HG03103 (cell line): Measurements from ENCODE around the gene METTL8.

Source experiments
- ATAC-seq: cut with Tn5 transposase; IDR thresholded peaks from one replicate; pipeline ENCODE4 v1.9.1; 2021; ENCODE audit warnings: low read depth; ENCODE audit not compliant: unreplicated experiment

The METTL8 gene, protein sequence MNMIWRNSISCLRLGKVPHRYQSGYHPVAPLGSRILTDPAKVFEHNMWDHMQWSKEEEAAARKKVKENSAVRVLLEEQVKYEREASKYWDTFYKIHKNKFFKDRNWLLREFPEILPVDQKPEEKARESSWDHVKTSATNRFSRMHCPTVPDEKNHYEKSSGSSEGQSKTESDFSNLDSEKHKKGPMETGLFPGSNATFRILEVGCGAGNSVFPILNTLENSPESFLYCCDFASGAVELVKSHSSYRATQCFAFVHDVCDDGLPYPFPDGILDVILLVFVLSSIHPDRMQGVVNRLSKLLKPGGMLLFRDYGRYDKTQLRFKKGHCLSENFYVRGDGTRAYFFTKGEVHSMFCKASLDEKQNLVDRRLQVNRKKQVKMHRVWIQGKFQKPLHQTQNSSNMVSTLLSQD

DNA sequence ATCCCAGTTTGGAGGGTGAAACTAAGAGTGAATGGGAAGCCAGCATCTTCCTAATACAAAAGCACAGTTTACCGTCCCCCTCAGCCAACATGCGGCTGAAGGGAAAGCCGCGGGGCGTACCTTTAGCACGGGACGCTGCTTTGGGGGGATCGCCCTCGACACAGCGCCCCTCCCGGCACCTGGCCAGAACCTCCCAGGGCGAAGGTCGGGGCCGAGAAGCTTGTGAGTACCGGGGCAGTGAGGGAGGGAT is at the start of gene METTL8:
Gene METTL8, minus strand, starts transcription at position 228 of the 250 bp plus-strand sequence. CDS start 41,805 bp downstream, outside the sequence.
- no peak for ATAC-seq

DNA sequence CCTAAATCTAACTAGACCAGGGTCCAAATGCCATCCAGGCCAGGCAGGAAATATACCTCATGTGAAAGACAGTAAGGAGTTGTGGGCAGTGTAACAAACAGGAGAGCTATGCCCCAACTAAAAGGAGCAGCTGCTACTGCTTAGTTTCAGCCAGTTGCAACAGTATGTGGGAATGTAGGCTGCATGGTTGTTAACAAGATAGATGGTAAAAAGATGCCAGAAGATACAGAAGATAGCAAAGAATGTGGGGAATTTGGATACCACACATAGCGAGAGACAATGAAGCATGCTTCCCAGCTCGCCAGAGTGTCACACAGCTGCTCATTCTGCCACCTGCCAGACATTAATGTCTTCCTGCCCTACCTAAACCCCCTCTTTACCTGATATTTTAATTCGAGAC is 49.1 kb upstream of the METTL8 start:
- no peak for ATAC-seq

DNA sequence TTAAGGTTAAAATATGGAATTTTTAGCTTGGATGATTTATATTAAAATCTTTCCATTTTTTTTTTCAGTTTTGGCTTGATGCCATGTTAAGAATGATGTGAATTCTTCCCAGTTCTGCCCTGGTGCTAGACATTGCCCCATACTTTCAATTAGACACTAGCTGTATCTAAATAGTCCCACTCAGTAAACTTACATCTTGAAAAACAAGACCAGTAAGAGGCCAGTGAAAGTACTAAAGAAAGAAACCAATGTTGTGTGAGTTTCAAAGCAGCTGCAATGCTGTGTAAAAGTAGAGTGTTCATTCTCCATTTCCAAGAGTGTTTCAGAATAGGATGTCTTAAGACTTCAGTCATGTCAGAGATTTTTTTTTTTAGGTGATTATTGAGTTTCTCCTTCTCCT is 48.5 kb upstream of the METTL8 start:
- ATAC-seq: no peak

DNA sequence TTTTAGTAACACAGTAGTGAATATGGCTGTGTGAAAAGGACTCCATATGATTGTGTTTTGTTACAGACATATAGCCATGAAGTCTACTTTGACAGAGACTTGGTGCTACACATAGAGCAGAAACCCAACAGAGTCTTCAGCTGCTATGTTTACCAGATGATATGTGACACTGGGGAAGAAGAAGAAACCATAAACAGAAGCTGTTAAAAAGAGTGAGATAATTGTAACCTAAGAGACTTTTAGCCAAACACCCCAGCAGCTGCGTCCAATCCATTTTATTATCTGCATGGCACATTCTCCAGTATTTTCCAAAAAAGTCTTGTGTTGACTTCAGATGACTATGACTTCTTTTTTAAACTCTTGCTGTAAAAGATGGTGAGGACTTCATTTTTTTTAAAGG is 47.1 kb upstream of the METTL8 start:
- ATAC-seq: no peak

DNA sequence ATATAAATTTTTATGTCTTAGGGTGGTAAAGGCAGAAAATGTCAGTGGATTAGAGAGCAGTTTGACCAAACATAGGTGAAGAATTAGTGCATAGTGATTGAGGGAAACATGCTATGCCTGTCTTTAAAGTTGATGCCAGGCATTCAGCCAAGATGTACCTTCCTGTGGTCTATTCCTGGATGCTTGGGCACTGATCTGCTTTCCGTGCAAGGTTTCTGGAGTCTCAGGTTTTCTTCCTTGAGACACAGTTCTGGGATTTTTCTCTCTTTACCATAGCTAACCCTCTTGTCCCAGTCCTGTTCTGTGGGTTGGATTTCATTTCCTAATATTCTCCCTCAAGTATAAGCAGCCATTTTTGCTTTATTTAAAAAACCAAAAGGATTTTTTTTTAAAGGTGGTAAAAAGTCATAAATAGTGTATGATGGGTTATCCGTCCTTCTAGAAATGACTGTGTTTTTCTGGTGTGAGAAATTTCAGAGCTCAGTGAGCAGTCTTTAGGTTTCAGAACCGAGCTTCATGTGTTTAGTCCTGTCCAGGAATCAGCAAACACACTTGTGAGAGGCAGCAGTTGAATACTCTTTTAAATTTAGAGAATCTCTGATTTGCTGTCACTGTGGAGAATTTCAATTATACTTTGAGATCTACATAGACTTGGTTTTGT is 45.5 kb upstream of the METTL8 start:
- ATAC-seq: no peak

DNA sequence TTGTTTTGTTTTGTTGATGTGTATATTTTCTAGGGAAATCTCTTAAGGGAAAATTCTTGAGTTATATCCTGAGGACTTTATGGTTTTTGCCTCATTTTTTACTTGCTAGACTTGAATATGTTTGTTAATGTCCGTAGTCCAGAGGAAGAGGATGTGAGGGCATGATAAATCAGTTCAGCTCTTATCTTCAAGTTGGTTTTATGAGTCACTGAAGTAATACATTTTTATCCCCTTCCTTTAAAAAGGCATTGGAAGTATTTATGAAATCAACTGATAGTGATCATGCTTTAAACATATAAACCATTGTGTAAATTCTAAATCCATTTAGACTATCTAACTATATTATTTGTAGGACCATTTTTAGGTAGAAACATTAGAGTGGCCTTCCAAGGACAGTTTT is 44.6 kb upstream of the METTL8 start:
- no peak for ATAC-seq

DNA sequence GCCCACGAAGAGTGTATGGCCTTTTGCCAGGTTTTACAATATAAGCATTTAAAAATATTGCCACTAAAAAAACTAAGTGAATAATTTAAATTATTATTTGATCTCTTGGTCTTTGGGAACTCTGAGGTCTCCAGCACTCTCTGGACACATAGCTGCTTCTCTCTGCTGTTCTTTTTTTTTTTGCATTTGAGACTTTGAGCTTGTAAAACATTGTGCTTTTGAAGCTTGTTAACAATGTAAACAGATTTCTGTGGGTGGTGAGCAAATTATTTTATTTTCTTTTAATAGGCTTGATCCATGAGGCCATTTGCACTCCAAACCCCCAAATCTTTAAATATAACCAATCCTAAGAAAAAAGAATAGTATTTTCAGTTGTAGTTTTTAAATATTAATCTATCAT is 42.2 kb upstream of the METTL8 start:
- no peak for ATAC-seq

DNA sequence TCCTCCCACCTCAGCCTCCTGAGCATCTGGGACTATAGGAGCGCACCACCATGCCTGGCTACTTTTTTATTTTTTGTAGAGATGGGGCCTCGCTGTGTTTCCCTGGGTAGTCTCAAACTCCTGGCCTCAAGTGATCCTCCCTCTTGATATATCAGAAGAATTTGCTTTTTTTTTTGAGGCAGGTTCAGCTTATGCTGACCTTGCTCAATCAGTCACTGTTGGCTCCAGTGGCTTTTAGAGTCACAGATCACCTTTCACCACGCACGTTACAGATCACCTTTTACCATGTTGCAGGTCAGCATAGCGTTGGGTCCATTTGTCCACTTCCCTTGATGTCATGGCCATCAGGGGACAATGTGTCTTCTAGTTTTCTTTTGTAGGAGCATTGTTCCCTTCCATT is 36.3 kb upstream of the METTL8 start:
- ATAC-seq: no peak

DNA sequence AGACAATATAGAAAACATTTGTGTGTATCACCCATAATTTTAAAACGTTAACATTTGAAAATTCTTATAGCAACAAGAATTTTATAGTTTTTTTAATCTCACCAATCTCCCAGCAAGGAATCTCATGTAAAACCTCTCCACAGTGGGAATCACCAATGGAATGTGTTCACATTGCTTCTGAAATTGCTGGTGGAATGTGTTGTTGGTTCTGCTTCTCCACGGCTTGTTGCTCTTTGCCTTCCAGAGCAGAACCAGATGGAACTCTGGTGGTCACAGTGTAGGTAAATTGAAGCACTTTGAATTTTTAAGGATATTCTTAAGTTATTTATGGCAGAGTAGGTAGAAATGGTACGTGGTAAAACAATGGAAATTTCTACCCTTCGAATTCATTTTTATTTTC is 35.4 kb upstream of the METTL8 start:
- ATAC-seq: no peak

DNA sequence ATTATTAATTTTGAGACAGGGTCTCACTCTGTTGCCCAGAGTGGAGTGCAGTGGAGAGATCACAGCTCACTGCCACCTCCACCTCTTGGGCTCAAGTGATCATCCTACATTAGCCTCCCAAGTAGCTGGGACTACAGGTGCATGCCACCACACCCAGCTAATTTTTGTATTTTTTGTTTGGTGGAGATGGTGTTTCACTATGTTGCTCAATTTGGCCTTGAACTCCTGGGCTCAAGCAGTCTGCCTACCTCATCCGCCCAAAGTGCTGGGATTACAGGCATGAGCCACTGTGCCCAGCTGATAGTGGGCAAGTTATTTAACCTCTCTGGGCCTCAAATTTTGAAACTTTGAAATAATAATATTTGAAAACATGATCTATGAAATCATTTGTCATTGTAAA is 26.7 kb upstream of the METTL8 start:
- ATAC-seq: no peak

DNA sequence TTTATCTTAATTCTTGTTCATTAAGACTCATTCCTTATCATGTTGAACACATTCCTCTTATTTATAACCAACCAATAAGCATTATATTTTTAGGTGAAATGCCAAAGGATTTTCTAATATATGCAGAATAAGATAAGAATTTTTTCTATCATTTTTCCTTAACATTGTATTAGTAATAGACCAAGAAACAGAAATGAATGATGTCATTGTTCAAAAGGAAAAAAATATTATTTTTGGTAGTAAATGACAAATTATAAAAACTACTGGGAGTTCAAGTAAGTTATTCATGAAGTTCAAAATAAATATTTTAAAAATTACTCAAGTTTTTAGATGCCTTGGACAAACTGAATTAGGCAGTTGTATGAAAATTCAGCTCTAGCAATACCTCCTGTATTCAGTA is 25.7 kb upstream of the METTL8 start:
- no peak for ATAC-seq

DNA sequence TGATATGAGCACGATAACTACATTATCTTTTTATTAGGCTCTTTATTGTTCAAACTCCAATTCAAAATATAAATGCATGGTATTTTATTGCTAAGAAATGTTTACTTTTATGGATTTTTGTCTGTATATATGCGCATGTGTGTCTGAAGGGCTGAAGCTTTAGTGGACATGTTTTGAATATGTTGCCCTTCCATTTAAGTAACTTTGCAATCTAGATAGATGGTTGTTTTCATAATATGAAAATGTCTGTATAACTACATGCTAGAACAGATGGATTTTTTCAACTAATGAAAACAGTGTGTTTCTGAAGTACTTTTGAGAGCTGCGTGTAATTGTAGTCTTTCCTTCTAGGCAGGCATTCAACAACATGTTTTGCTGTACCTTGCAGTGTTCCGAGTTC is 19.0 kb upstream of the METTL8 start:
- no peak for ATAC-seq

DNA sequence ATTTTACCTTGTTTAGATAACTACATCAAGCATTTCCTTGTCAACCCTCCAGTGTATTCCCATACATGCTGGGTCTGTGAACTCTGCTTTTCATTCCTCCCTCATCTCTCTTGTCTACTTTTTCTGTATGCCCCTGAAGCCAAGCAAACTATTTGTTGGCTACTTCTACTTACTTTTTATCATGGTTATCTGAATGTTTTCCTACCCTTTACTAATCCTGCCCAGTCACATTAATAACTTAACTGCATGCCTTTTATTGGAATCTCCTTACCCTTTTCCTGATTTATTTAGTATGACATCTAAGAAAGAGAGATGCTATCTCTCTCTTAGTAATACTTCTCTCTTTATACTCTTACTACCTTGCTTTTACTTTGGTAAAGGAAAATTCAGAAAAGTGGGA is 17.3 kb upstream of the METTL8 start:
- ATAC-seq: no peak

DNA sequence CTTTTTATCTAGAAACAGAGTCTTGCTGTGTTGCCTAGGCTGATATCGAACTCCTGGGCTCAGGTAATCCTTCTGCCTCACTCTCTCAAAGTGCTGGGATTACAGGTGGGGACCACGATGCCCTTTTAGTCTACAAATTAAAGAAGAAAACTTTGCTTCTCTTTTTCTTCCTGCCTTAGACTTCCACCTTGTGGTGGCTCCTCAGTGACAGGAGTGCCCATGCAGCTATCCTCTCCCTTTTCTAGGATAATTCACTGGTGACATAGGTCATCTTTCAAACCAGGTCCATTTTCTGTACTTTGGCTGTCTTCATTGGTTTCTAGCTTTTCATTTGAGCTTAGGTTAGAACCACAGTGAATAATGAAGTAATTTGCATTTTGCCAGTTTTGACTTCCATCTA is 13.9 kb upstream of the METTL8 start:
- no peak for ATAC-seq

DNA sequence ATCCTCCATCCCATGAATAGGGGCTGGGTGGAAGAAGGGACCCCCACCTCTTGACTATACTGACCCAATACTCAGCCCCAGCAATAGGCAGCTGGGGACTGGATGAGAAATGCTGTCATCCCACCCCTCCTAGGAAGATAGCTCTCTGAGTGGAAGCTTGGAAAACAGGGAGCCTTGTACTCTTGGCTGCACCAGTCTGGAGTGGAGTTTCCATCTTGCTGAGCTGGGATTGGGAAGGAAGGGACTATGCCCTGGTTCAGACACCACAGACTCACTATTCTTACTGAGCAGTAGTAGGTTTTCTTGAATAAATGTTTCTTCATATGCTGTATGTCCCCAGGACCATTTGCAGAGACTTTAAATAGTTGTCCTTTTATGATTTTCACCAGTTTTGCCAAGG is 7.7 kb upstream of the METTL8 start:
- ATAC-seq: no peak

DNA sequence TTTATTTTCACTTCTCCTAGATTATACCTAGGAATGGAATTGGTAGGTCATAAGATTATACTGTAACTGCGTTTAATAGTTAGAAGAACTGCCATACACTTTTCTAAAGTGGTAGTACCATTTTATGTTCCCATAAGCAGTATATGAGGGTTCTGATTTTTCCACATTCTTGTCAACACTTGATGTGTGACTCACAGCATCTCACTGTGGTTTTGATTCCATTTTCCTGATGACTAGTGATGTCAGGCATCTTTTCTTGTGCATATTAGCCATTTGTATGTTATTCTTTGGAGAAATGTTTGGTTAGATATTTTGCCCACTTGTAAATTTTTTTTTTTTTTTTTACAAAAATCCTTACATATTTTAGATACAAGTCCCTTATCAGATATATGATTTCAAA is 2.5 kb upstream of the METTL8 start:
- ATAC-seq: no peak

DNA sequence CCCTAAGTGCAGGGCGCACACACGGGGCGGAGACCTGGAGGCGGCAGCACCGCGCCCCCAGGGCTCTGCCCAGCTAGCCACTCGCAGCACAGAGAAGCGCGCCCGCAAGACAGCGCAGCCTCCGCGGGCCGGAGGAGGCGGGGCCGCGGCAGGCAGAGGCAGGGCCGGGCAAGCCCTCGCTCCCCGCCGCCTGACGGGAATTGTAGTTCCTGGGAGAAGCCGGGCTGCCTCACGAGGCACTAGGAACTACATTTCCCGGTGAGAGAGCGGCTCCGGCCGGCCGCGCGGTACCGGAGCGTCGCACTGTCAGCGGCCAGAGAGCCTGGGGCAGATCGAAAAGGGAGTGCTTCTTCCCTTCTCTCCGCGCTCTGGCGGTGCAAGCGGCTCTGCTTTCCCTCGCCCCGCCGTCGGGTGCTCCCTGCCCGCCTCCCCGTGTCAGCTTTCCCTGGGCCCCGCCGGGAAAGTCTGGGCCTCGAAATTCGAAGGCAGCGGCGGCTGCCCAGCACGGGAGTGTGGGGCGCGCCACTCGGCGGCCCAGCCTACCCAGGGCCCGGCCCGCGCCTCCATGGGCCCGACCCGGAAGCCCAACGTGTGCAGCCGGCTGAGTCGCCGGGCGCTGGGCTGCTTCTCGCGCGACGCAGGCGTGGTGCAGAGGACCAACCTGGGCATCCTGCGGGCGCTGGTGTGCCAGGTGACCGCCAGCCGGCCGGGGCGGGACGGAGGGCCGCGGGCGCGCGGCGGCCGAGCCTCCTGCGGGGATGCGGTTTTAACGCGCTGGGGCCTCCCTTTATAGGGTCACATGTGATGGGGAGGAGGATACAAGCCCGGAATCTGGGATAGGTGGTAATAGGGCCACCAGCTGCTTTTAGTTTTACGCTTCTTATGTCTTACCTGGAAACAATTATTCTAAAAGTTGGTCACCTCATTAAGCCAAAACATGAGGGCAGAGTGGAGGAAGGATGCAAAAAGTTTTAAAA is 511 bp upstream of the METTL8 start, which contains the start of gene DCAF17:
Gene DCAF17, plus strand, starts transcription at position 214 of the 977 bp plus-strand sequence. Its CDS starts 352 bp downstream, at position 566.
- ATAC-seq: peak; percentile 91

DNA sequence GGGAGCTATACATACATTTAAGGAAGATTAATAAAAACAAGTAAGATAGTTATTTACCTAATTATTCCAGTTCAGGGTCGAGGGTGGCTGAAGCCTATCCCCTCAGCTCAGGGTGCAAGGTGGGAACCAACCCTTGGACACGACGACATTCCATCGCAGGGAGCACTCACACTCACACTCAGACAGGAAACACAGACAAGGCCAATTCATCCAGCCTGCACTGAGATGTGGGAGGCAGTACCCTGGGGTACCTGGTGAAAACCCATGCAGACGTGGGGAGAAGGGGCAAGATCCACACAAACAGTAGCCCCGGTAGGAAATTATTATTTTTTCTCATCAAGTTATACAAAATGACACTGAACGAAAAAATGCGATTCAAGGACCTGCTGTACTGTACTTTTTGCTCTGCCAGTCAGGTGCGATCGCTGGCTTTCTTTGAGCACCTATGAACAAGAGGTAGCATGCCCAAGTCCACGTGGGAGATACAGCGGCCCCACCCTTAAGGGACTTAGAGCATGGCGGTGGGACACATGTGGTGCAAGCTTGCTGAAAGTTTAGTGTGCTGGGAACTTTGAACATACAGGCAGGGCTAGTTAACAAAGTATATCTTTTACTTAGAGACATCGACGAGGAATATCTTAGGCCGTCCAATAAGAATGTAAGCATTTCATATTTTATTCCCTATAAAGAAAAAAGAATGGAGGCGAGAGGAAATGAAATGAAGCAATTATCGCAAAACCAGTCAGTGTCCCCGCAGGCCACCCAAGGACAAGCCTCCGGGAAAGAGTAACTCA is 624 bp downstream of the METTL8 start:
- no peak for ATAC-seq

DNA sequence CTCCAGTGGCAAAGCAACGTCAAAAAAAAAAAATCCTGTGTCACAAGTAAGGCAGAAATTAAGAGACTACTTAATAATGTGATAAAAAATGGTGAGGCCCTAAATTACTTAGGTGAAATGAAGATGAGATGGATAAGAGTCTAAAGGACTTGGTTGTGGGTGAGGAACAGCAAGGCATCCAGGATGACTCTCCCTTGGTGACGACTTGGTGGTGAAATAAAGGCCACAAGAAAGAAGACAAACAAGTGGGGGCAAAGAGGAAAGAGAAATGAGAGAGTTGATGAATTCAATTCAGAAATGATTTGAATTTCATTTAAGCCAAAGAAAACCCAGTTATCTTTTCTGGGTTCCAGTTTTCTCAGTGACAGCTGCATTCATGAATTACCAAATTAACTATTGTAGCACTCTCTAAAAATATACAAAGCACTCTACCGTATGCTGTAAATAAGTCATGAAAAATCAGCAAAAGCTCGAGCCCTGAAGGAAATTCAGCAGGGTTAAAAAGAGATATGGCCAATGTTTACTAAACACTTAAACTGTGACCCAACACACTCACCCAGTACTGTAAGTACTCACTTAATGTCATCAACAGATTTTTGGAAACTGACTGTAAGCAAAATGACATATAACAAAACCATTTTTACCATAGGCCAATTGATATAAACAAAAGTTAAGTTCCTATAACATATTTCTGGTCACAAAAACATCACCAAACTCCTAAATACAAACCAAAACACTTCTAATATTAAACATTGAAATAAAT is 1.4 kb downstream of the METTL8 start:
- no peak for ATAC-seq

DNA sequence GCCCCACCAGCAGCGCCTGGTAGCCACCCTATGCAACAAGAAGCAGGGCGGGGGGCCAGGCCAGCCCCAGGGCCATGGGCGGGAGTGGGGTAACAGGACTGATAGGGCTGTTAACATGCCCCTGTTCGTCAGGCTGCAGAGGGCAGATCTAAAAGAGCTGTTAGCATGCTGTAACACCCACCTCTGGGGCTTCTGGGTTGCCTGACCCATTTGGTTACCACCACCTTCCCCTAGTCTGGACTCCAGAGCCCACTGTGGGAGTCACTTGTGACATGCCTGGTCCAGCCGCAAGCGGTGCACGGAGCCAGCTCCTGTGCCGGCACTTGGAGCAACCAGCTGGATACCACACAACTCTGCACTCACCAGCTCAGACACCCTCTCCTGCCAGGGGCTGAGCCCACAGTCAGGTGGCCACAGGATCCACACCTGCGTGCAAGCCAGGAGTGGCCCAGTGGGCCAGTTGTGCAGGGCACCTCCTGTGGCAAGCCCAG is 2.1 kb downstream of the METTL8 start:
- ATAC-seq: no peak
